HepG2 (cell line): ENCODE data around the gene MTG1. TPM values are rescaled to one million over a fixed set of nuclear protein-coding genes. Genes with fewer than 3 reads are reported as not detected.

Experiments
- ATAC-seq: fragments of 200-7000 bp; cut with Tn5 transposase; 3 replicates; pipeline ENCODE4 v1.9.1; 2020; ENCODE audit warnings: mild to moderate bottlenecking, moderate library complexity
- BruUV-seq: library from RNA; stranded (reverse); fragments of 400-500 nt; replicated peaks from 2 replicates; lab custom pipeline; 2021; lab: Mats Ljungman, UMichigan
- CTCF ChIA-PET: fragments of 300-600 bp; formaldehyde crosslinking; extraction: SDS; loops from one replicate; lab custom pipeline; 2021; ENCODE audit warnings: low total read pairs, inconsistent platforms, low intra/inter-chr PET ratio; lab: Yijun Ruan, JAX
- POLR2A ChIA-PET: fragments of 350-600 bp; sonication (Branson Sonifier 250); formaldehyde crosslinking; loops from one replicate; lab custom pipeline; 2020; ENCODE audit warnings: antibody characterized with exemption, inconsistent platforms; lab: Yijun Ruan, JAX
- DNase-seq: peaks from one replicate; pipeline ENCODE4 v3.0.0-alpha.2; 2015; ENCODE audit warnings: low spot score
- FAIRE-seq: peaks from 3 replicates; lab custom pipeline; 2011; peaks lifted over from hg19 to GRCh38; lab: Jason Lieb, UNC
- H2AFZ ChIP-seq: one replicate; pipeline ENCODE4 v1.6.1; 2011; ENCODE audit warnings: low read length, inconsistent platforms
- H3K27ac ChIP-seq: fragments of 300-600 bp; 3 replicates; pipeline ENCODE4 v1.8.0; 2011; ENCODE audit warnings: mixed run types, mild to moderate bottlenecking, mixed read lengths, low read length, inconsistent platforms; ENCODE audit not compliant: insufficient read depth; ENCODE audit errors: extremely low read length
- H3K27me3 ChIP-seq, 2 experiments: fragments of 200-600 bp in 1 of 2; 2 replicates in 1 of 2; 3 replicates in 1 of 2; pipeline versions ENCODE4 v1.6.0 to v1.8.0; 2011; ENCODE audit warnings: low read length in 2 of 2, mild to moderate bottlenecking in 2 of 2, moderate library complexity in 2 of 2, inconsistent platforms in 1 of 2; ENCODE audit not compliant: insufficient read depth in 2 of 2, control insufficient read depth in 1 of 2
- H3K36me3 ChIP-seq, 2 experiments: fragments of 200-600 bp in 1 of 2; replicated peaks in 1 of 2; 2 replicates in 1 of 2; 3 replicates in 1 of 2; pipeline versions ENCODE4 v1.5.1 to v1.8.0; 2011; ENCODE audit warnings: low read length in 2 of 2, inconsistent platforms in 1 of 2; ENCODE audit not compliant: insufficient read depth in 2 of 2, control insufficient read depth in 1 of 2
- H3K4me1 ChIP-seq: 2 replicates; pipeline ENCODE4 v1.5.1; 2012; ENCODE audit warnings: low read length, inconsistent platforms; ENCODE audit not compliant: insufficient read depth
- H3K4me2 ChIP-seq: 2 replicates; pipeline ENCODE4 v1.6.0; 2011; ENCODE audit warnings: low read depth, low read length, inconsistent platforms
- H3K4me3 ChIP-seq, 3 experiments: fragments of 200-600 bp in 1 of 3; sonication (generic), shearing (Covaris generic) in 1 of 3; replicated peaks in 1 of 3; 2 replicates each; pipeline ENCODE4 v1.5.1; 2011 to 2016; ENCODE audit warnings: low read length in 3 of 3, inconsistent platforms in 2 of 3, low read depth in 2 of 3, mild to moderate bottlenecking in 2 of 3, control low read depth in 1 of 3, mixed read lengths in 1 of 3; ENCODE audit not compliant: insufficient read depth in 1 of 3
- H3K79me2 ChIP-seq: one replicate; pipeline ENCODE4 v1.6.1; 2011; ENCODE audit warnings: low read length, inconsistent platforms; ENCODE audit not compliant: insufficient read depth
- H3K9ac ChIP-seq: 2 replicates; pipeline ENCODE4 v1.6.0; 2011; ENCODE audit warnings: mild to moderate bottlenecking, low read depth, low read length, inconsistent platforms; ENCODE audit not compliant: insufficient read depth
- H3K9me3 ChIP-seq: 2 replicates; pipeline ENCODE4 v1.5.1; 2012; ENCODE audit warnings: mild to moderate bottlenecking, low read length
- H4K20me1 ChIP-seq: 2 replicates; pipeline ENCODE4 v1.6.0; 2011; ENCODE audit warnings: inconsistent platforms, mild to moderate bottlenecking, low read length, moderate library complexity; ENCODE audit not compliant: insufficient read depth
- CREM ChIP-seq, 2 experiments: sonication (generic) in 1 of 2; formaldehyde crosslinking in 1 of 2; IDR thresholded peaks; 2 replicates each; pipeline versions ENCODE4 v1.4.0 to v1.6.1; 2016 to 2020; ENCODE audit warnings: antibody characterized with exemption in 1 of 2, mild to moderate bottlenecking in 1 of 2, missing genetic modification reagents in 1 of 2
- GFI1 ChIP-seq: sonication (generic); formaldehyde crosslinking; IDR thresholded peaks from 2 replicates; pipeline ENCODE4 v1.5.0; 2020; ENCODE audit warnings: missing genetic modification reagents, mild to moderate bottlenecking, borderline replicate concordance
- IRF2 ChIP-seq: IDR thresholded peaks from 2 replicates; pipeline ENCODE4 v1.6.1; 2018; ENCODE audit warnings: missing genetic modification reagents, missing compliant biosample characterization
- JDP2 ChIP-seq: sonication (generic); formaldehyde crosslinking; IDR thresholded peaks from 2 replicates; pipeline ENCODE4 v1.8.1; 2022; ENCODE audit warnings: missing genetic modification reagents, borderline replicate concordance
- NR3C1 ChIP-seq: sonication (generic); formaldehyde crosslinking; IDR thresholded peaks from 2 replicates; pipeline ENCODE4 v1.4.0; 2020; ENCODE audit warnings: missing genetic modification reagents
- PCBP1 ChIP-seq: fragments of 200-400 bp; formaldehyde crosslinking; IDR thresholded peaks from 2 replicates; pipeline ENCODE4 v1.6.1; 2017; ENCODE audit warnings: mild to moderate bottlenecking, low read depth, low read length, borderline replicate concordance
- RAD51 ChIP-seq: fragments of 450-650 bp; IDR thresholded peaks from 2 replicates; pipeline ENCODE4 v1.6.1; 2016; ENCODE audit warnings: borderline replicate concordance
- SIN3A ChIP-seq: IDR thresholded peaks from 2 replicates; pipeline ENCODE4 v1.6.1; 2011; ENCODE audit warnings: low read depth, mild to moderate bottlenecking, control low read depth, low read length, borderline replicate concordance
- STAG1 ChIP-seq: sonication (generic); formaldehyde crosslinking; IDR thresholded peaks from 2 replicates; pipeline ENCODE4 v1.4.0; 2020; ENCODE audit warnings: missing genetic modification reagents
- TMF1 ChIP-seq: sonication (generic); formaldehyde crosslinking; IDR thresholded peaks from 2 replicates; pipeline ENCODE4 v1.8.1; 2022; ENCODE audit warnings: low read depth, missing genetic modification reagents
- ZBTB20 ChIP-seq: sonication (generic); formaldehyde crosslinking; IDR thresholded peaks from 2 replicates; pipeline ENCODE4 v1.8.1; 2023; ENCODE audit warnings: missing genetic modification reagents, low read depth, mild to moderate bottlenecking, borderline replicate concordance
- ZFP90 ChIP-seq: sonication (generic); formaldehyde crosslinking; IDR thresholded peaks from 2 replicates; pipeline ENCODE4 v1.8.0; 2022; ENCODE audit warnings: missing genetic modification reagents, mild to moderate bottlenecking, inconsistent platforms, borderline replicate concordance
- ZNF260 ChIP-seq: sonication (generic); formaldehyde crosslinking; IDR thresholded peaks from 2 replicates; pipeline ENCODE4 v1.4.0; 2020; ENCODE audit warnings: missing genetic modification reagents, low read depth, mild to moderate bottlenecking, borderline replicate concordance
- ZNF383 ChIP-seq: sonication (generic); formaldehyde crosslinking; IDR thresholded peaks from 2 replicates; pipeline ENCODE4 v1.4.0; 2020; ENCODE audit warnings: missing genetic modification reagents, mild to moderate bottlenecking, borderline replicate concordance
- ZNF430 ChIP-seq: sonication (generic); formaldehyde crosslinking; IDR thresholded peaks from 2 replicates; pipeline ENCODE4 v1.9.0; 2021; ENCODE audit warnings: mild to moderate bottlenecking, missing genetic modification reagents
- ZNF709 ChIP-seq: sonication (generic); formaldehyde crosslinking; IDR thresholded peaks from 2 replicates; pipeline ENCODE4 v1.5.0; 2020; ENCODE audit warnings: mild to moderate bottlenecking, missing genetic modification reagents
- WGBS: methylation state at CpG from one replicate; pipeline ENCODE4 v1.1.6; 2017; ENCODE audit warnings: low lambda C conversion rate; 5-methylcytosine and 5-hydroxymethylcytosine counted together
- in situ Hi-C: cut with HindIII; loops from 2 replicates; pipeline ENCODE4 v1.10.0; 2017; ENCODE audit warnings: low pct_unique_long_range_greater_than_20kb; ENCODE audit not compliant: extremely low pct_ligation_motif_present
- intact Hi-C: fragments of 100-400 bp; cut with micrococcal nuclease; formaldehyde crosslinking; loops from one replicate; pipeline ENCODE4 v1.10.0; 2022; ENCODE audit not compliant: unreplicated experiment
- polyA plus RNA-seq, 8 experiments: library from polyadenylated mRNA; depleted of rRNA in 3 of 8; stranded (reverse) in 7 of 8; unstranded in 1 of 8; fragments of >200 nt; fragmentation: Illumina TruSeq in 4 of 8; extraction: Trizol in 4 of 8; gene quantifications; 2 replicates each; pipeline versions ENCODE4 v1.2.1 to v1.2.3, GENCODE V29; 2011 to 2016; ENCODE audit warnings: low read depth in 4 of 8, missing spikeins in 1 of 8, mixed read lengths in 1 of 8; ENCODE audit not compliant: insufficient read depth in 1 of 8
- total RNA-seq, 5 experiments: library from RNA; depleted of rRNA; stranded (reverse); fragments of >200 nt; fragmentation: Illumina TruSeq; extraction: Trizol; gene quantifications; 2 replicates each; pipeline ENCODE4 v1.2.3, GENCODE V29; 2016; ENCODE audit warnings: low read depth in 1 of 5
- TF ChIP-seq, protein P1 (sequence below): IDR thresholded peaks from 2 replicates; pipeline ENCODE4 v1.6.1; 2012; ENCODE audit warnings: inconsistent platforms
- TF ChIP-seq, protein P2 (sequence below): fragments of 450-650 bp; IDR thresholded peaks from 2 replicates; pipeline ENCODE4 v1.6.1; 2016

MTG1 gene
- total and polyA plus RNA-seq, 2 of the 13 experiments (the other 11 are each of a cell fraction or from before 2014, with no cell fraction given) = 42.0 to 103 TPM

DNA sequence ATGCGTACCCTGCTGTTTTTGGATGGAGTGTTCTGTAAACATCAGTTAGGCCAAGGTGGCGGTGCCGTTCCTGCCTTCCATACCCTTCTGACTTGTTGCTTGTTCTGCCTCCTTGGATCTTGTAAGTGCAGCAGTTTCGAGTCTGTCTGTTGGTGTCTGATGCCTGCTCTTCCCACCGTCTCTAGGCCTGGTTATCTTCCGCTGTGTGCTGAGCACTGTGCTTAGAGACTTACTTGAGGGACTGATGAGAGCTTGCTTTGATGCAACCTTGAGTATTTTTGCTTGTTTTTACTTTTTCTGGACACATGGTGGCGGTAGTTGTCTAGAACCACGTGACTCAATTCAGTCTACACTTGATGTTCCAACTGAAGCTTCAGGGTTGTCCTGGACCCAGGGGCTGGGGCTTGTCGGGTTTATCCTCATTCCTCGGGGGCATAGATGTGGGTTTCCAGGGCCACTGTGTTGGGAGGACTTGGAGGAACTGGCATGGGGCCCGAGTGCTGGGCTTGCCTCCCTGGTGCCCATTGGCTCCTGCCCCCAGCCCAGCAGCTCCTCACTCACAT is 44.8 kb downstream of the MTG1 start (continued):
- TF ChIP-seq, protein P1, sequence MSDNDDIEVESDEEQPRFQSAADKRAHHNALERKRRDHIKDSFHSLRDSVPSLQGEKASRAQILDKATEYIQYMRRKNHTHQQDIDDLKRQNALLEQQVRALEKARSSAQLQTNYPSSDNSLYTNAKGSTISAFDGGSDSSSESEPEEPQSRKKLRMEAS = 0 out of 2 replicates have a peak, but pooled peaks have one; percentile 14
- TF ChIP-seq, protein P2, sequence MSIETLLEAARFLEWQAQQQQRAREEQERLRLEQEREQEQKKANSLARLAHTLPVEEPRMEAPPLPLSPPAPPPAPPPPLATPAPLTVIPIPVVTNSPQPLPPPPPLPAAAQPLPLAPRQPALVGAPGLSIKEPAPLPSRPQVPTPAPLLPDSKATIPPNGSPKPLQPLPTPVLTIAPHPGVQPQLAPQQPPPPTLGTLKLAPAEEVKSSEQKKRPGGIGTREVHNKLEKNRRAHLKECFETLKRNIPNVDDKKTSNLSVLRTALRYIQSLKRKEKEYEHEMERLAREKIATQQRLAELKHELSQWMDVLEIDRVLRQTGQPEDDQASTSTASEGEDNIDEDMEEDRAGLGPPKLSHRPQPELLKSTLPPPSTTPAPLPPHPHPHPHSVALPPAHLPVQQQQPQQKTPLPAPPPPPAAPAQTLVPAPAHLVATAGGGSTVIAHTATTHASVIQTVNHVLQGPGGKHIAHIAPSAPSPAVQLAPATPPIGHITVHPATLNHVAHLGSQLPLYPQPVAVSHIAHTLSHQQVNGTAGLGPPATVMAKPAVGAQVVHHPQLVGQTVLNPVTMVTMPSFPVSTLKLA = peak; percentile 52
- peak; percentile 80 for TF ChIP-seq RAD51
- TF ChIP-seq PCBP1 = no peak
- TF ChIP-seq SIN3A = no peak
- TF ChIP-seq ZBTB20 = no peak
- peak; percentile 43 for TF ChIP-seq STAG1 (CRISPR knock-in tag)
- TF ChIP-seq, all 625 proteins: peak for 7

DNA sequence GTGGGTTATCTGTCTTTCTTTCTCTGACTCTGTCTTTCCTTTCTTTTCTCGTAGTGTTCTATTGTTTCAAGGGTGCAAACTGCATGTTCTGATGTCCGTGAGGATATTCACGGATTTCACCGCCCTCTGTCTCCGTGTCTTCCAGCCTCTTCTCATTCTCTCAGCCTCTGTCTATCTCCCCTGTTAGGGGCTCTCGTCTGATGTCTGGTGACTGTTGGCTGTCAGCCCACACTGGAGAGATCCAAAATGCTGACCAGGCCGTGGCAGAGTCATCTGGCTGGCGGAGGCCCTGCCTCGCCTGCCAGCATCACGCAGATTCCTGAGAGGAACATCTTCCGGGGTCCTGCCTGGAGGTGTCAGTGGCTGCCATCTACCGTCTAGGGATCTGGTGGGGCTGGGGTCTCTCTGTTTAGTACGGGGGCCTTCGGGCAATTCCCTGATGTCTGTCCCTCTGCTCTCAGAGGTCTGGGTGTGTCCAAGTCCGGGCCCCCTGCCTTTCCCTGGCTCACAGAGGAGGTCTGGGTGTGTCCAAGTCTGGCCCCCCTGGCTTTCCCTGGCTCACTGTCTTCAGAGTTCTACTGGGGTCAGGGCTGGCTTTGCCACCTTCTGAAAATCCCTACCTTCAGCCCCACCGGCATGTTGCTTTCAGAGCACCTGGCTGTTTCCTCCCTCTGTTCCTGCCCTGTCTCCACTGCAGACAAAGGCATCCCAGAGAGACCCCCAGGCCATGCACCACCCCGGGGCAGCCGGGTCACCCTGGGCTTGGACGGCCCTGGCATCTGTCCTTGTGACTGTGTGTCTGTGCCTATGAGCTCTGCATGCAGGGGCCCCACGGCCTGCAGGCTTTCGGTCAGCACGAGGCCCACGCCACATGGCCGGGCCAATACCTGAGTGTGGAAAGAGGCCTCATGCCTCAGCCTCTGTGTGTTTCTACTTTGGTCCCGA is 45.8 kb downstream of the MTG1 start:
- ChIA-PET POLR2A (no interaction called here), CTCF (interaction anchor here (1.7 to 2.7 kb wide), 2 partner anchors 58 to 80 kb away, joined by 4 to 10 read pairs; no protein-coding TSS in a partner anchor)
- no TSS peak for BruUV-seq
- Histone ChIP-seq H3K4me1 (no peaks in the 10 kb centered on the region), H3K79me2 (no peaks in the 10 kb centered on the region), H2AFZ (no peak overlapping the region), H4K20me1 (no peaks in the 10 kb centered on the region), H3K9me3 (no peaks in the 10 kb centered on the region), H3K27me3 (no peaks in the 10 kb centered on the region), H3K36me3 (no peaks in the 10 kb centered on the region), H3K27ac (no peak overlapping the region), H3K9ac (no peak overlapping the region), H3K4me2 (no peak overlapping the region), H3K4me3 (no peak overlapping the region)
- FAIRE-seq (no peak), DNase-seq (no peak), ATAC-seq (no peak; the same call in 2 of the 3 replicates)
- in situ Hi-C loops = no loop called here
- intact Hi-C loops = loop anchor here (2.0 kb wide), 1 partner anchor 169 kb away; no protein-coding TSS in a partner anchor
- 57% methylated on average over 18 of the region's 25 CpGs for WGBS
- TF ChIP-seq STAG1 (CRISPR knock-in tag) (no peak), JDP2 (CRISPR knock-in tag) (no peak), ZNF430 (CRISPR knock-in tag) (no peak), GFI1 (CRISPR knock-in tag) (no peak), ZNF709 (CRISPR knock-in tag) (no peak), ZFP90 (CRISPR knock-in tag) (no peak), ZNF383 (CRISPR knock-in tag) (no peak), TMF1 (no peak), NR3C1 (no peak), ZNF260 (CRISPR knock-in tag) (no peak), IRF2 (CRISPR knock-in tag) (no peak), CREM (IDR thresholded peaks at IDR 0.05) (no peak), CREM (CRISPR knock-in tag; IDR thresholded peaks at IDR 0.05) (no peak)
